GM12801 (cell line): Measurements from ENCODE around the gene NIBAN1.

Experiments used
- CTCF ChIP-seq: IDR thresholded peaks from one replicate; pipeline ENCODE4 v1.5.1; 2011; ENCODE audit warnings: control low read depth; ENCODE audit not compliant: insufficient read length; ENCODE audit errors: extremely low read depth

Gene NIBAN1

GRCh38 chr1:184956999-184957700 is 17.2 kb downstream of the NIBAN1 start:
- TF ChIP-seq CTCF, result no peak

- no peak for TF ChIP-seq CTCF
Observed at GRCh38 chr1:184954232-184954995, 19.9 kb downstream of the NIBAN1 start.

- TF ChIP-seq CTCF, result no peak
Observed at GRCh38 chr1:184953600-184954219, 20.6 kb downstream of the NIBAN1 start.

GRCh38 chr1:184952428-184952827 is 21.9 kb downstream of the NIBAN1 start:
- TF ChIP-seq CTCF, result no peak

GRCh38 chr1:184951788-184952187 is 22.5 kb downstream of the NIBAN1 start:
- no peak for TF ChIP-seq CTCF

- no peak for TF ChIP-seq CTCF
Observed at GRCh38 chr1:184950906-184951305, 23.4 kb downstream of the NIBAN1 start.

GRCh38 chr1:184950227-184950626 is 24.1 kb downstream of the NIBAN1 start:
- TF ChIP-seq CTCF, result no peak
